AG09319 (cell line): Measurements from ENCODE around the gene MACF1.

Experiments used
- DNase-seq: peaks from one replicate; pipeline ENCODE4 v3.0.0-alpha.2; 2010; ENCODE audit warnings: low read depth; ENCODE audit errors: extremely low read depth
- CTCF ChIP-seq: IDR thresholded peaks from 2 replicates; pipeline ENCODE4 v1.5.1; 2011; ENCODE audit warnings: low read depth, mild to moderate bottlenecking, inconsistent platforms, low read length, moderate library complexity

MACF1 gene

GRCh38 chr1:39258925-39259244, 54.4 kb downstream of the MACF1 start:
- no peak for TF ChIP-seq CTCF
- DNase-seq: no peak

GRCh38 chr1:39261712-39262221, 57.3 kb downstream of the MACF1 start:
- TF ChIP-seq CTCF: no peak
- peak; percentile 34 for DNase-seq

- DNase-seq: no peak
Measured at GRCh38 chr1:39262802-39263201, 58.3 kb downstream of the MACF1 start.

GRCh38 chr1:39266269-39266668, 61.8 kb downstream of the MACF1 start:
- TF ChIP-seq CTCF: no peak; the same call in none of the 2 replicates
- no peak for DNase-seq

More at GRCh38 chr1:39262802-39263201, 58.3 kb downstream of the MACF1 start:
- no peak for TF ChIP-seq CTCF

GRCh38 chr1:39266792-39267191, 62.3 kb downstream of the MACF1 start:
- DNase-seq: no peak
- no peak for TF ChIP-seq CTCF

GRCh38 chr1:39268112-39268581, 63.7 kb downstream of the MACF1 start:
- peak; percentile 73 for DNase-seq

GRCh38 chr1:39268906-39269305, 64.4 kb downstream of the MACF1 start:
- no peak for DNase-seq
- no peak for TF ChIP-seq CTCF

More at GRCh38 chr1:39268112-39268581, 63.7 kb downstream of the MACF1 start:
- TF ChIP-seq CTCF: no peak
